ENCODE results near the gene ARL15. TPM values are rescaled to one million over a fixed set of nuclear protein-coding genes. Genes with fewer than 3 reads are reported as not detected.

ARL15 gene
- total RNA-seq, 1 experiment from 2014 or later = 13.0 TPM

DNA sequence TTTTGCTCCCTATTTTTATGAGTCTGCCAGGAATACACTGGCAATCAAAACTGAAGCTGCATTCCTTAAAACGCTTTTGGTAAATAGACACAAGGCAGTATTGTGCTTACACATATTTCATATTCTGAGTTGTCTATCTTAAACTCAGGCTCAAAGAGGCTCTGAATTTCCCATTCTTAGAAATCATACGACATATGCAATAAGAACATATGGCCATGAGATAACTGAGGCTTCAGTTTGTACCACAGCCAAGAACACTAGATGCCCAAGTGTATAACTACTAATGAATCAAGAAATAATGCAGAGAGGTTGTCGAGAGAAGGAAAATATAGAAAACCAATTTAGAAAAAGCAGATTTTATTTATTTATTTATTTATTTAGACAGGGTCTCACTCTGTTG is 392.5 kb downstream of the ARL15 start:
- DNase-seq = no peak
- H2BK120ac ChIP-seq (ENCODE audit: low read depth, low read length, poor library complexity, severe bottlenecking) = no peak overlapping the region
- no peaks in the 10 kb centered on the region for H4K20me1 ChIP-seq (ENCODE audit: control insufficient read depth, insufficient read depth, insufficient read length)
- H2BK12ac ChIP-seq (ENCODE audit: insufficient read length, low read depth, low read length) = no peak overlapping the region
- H3K4me3 Mint-ChIP-seq = no peak overlapping the region
- no peak overlapping the region for H3K18ac ChIP-seq (ENCODE audit: insufficient read length, low read depth, low read length)
- H3K9me3 Mint-ChIP-seq = no peaks in the 10 kb centered on the region
- no peak overlapping the region for H3K23ac ChIP-seq (ENCODE audit: insufficient read length, low read depth, low read length)
- no peak overlapping the region for H4K5ac ChIP-seq (ENCODE audit: insufficient read length, low read depth, low read length)
- H3K23me2 ChIP-seq (ENCODE audit: insufficient read length, low read depth, low read length, poor library complexity, severe bottlenecking) = no peaks in the 10 kb centered on the region
- H3K79me1 ChIP-seq (ENCODE audit: insufficient read depth, low read depth, low read length, poor library complexity, severe bottlenecking) = no peaks in the 10 kb centered on the region
- WGBS (ENCODE audit: extremely low coverage, insufficient read length, low lambda C conversion rate) = no CpG with 5 or more reads among the region's 3 CpGs
- no peak overlapping the region for H3K14ac ChIP-seq (ENCODE audit: insufficient read depth, low read length)
- no peaks in the 10 kb centered on the region for H3K79me2 ChIP-seq (ENCODE audit: insufficient read depth, low read length)
- H4K8ac ChIP-seq (replicated peaks; ENCODE audit: insufficient read length, low read depth, low read length) = no peak overlapping the region
- peaks cover 17% of the 10 kb centered on the region in 2 experiments for H3K4me1 Mint-ChIP-seq
- H3K4me1 ChIP-seq (ENCODE audit: insufficient read depth, low read length) = no peaks in the 10 kb centered on the region
- no peak overlapping the region for H2AK5ac ChIP-seq (ENCODE audit: insufficient read length, low read length)
- no peak overlapping the region for H3T11ph ChIP-seq (ENCODE audit: low read length)
- no peaks in the 10 kb centered on the region for H3K36me3 Mint-ChIP-seq (ENCODE audit: insufficient read depth in 1 of 3, low read depth in 3 of 3)
- H2AFZ ChIP-seq (ENCODE audit: low read length) = no peak overlapping the region
- no peaks in the 10 kb centered on the region for H3K27me3 Mint-ChIP-seq (ENCODE audit: low read depth)
- H3K27me3 ChIP-seq (ENCODE audit: insufficient read depth, low read length) = no peaks in the 10 kb centered on the region
- no peak overlapping the region for H2BK20ac ChIP-seq (ENCODE audit: low read depth, low read length, poor library complexity, severe bottlenecking)
- H3K4me2 ChIP-seq (ENCODE audit: insufficient read depth, insufficient read length, low read length) = no peak overlapping the region
- H2BK15ac ChIP-seq (ENCODE audit: low read depth, low read length) = no peak overlapping the region
- H3K56ac ChIP-seq (ENCODE audit: insufficient read length, low read depth, low read length) = no peak overlapping the region
- no peaks in the 10 kb centered on the region for H3K9me3 ChIP-seq (ENCODE audit: control insufficient read depth, low read depth, low read length)
- TF ChIP-seq, protein P1, sequence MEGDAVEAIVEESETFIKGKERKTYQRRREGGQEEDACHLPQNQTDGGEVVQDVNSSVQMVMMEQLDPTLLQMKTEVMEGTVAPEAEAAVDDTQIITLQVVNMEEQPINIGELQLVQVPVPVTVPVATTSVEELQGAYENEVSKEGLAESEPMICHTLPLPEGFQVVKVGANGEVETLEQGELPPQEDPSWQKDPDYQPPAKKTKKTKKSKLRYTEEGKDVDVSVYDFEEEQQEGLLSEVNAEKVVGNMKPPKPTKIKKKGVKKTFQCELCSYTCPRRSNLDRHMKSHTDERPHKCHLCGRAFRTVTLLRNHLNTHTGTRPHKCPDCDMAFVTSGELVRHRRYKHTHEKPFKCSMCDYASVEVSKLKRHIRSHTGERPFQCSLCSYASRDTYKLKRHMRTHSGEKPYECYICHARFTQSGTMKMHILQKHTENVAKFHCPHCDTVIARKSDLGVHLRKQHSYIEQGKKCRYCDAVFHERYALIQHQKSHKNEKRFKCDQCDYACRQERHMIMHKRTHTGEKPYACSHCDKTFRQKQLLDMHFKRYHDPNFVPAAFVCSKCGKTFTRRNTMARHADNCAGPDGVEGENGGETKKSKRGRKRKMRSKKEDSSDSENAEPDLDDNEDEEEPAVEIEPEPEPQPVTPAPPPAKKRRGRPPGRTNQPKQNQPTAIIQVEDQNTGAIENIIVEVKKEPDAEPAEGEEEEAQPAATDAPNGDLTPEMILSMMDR (conservative IDR thresholded peaks at IDR 0.05) = no peak
- H3K27ac Mint-ChIP-seq = no peak overlapping the region
- no peak overlapping the region for H4K91ac ChIP-seq (ENCODE audit: insufficient read length, low read depth, low read length)
- no peak overlapping the region for H3K27ac ChIP-seq (ENCODE audit: insufficient read length, low read depth, low read length)
- no peak overlapping the region for H3K4ac ChIP-seq (ENCODE audit: low read depth, low read length)
- no peak overlapping the region for H2BK5ac ChIP-seq (ENCODE audit: insufficient read length, low read length)
- H3K9ac ChIP-seq (ENCODE audit: extremely low read depth, insufficient read length, low read length) = no peak overlapping the region
